HG03280 (cell line): ENCODE data around the gene HIBCH.
"Not testable (repeated sequence)": the region's sequence is repeated elsewhere in the genome, so short reads cannot be mapped to it uniquely, and the experiment has no call there.

Source experiments
- ATAC-seq: cut with Tn5 transposase; IDR thresholded peaks from one replicate; pipeline ENCODE4 v1.9.1; 2021; ENCODE audit warnings: mild to moderate bottlenecking, moderate library complexity; ENCODE audit not compliant: unreplicated experiment

Gene HIBCH

GRCh38 chr2:190162851-190163250, 156.8 kb downstream of the HIBCH start:
- no peak for ATAC-seq

GRCh38 chr2:190159453-190159852, 160.2 kb downstream of the HIBCH start:
- ATAC-seq: no peak

- ATAC-seq: no peak
Observed at GRCh38 chr2:190158798-190159434, 160.7 kb downstream of the HIBCH start.

- ATAC-seq: not testable (repeated sequence)
Observed at GRCh38 chr2:190157613-190158528, 161.8 kb downstream of the HIBCH start.

- no peak for ATAC-seq
Observed at GRCh38 chr2:190156530-190157212, 163.0 kb downstream of the HIBCH start.
